Anterior cingulate cortex (tissue), 58 donors: Measurements from ENCODE around the gene STRAP.
"Not testable (repeated sequence)": the region's sequence is repeated elsewhere in the genome, so short reads cannot be mapped to it uniquely, and the experiment has no call there.

ENCODE experiments used
- DNase-seq, 58 donors: peaks; one replicate each; lab custom pipeline; 2025; lab: John Stamatoyannopoulos, UW

Gene STRAP

DNA sequence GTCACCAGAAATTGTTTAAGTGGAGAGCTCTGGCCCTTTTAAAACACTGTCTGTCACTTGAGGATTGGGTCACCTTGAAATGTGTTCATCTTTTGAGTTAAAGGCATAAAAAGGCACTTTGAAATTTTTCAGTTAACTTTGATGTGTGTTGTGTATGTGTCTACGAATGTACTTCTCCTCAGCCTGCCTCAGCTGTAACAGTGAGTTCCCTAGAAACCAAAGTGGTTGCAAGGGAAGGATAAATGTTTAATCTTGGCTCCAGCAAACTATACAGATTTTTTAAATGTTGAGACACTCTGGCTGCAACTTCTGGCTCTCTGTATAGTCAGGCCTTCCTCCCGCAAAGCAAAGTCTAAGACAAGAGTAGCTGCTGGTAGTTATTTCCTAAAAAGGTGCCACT, 37.2 kb downstream of the STRAP start:
- peak in 1 of 58 donors; percentile 35 for DNase-seq

DNA sequence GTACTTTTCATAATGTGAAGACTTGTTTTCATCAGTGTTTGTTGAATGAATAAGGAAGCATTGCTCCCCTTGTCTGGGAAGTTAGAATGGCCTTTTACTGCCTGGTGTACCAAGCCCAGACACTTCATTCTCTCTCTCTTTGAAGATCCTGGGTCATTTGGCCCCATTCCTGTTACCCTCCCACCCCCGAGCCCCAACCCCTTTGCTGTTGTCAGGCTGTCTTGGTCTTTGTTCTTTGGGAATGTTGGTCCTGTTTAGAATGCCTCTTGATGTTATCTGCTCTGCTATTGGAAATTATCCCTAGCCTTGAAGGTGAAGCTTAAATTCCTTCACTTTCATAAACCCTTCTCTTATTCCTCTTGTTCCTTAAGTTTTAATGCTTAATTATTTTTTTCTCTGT, 42.8 kb downstream of the STRAP start:
- DNase-seq, result no peak

DNA sequence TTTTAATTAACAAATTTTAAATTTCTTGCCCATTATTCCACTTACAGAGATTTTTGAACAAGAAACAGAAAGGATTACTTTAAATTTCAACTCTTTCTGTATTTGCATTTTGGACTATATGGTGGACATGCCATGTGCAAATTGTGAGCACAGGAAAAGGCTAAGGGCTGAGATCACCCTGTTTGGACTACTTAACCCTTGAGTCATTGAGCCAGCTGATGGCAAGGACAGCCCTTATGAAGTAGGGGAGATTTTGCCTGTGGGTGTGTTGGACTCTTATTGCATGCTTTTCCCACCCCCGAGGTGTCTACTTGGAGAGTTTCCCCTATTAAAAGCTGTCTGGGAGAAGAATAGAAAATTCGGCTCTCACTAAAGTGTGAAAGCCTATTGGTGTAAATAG, 46.2 kb downstream of the STRAP start:
- DNase-seq, result no peak

DNA sequence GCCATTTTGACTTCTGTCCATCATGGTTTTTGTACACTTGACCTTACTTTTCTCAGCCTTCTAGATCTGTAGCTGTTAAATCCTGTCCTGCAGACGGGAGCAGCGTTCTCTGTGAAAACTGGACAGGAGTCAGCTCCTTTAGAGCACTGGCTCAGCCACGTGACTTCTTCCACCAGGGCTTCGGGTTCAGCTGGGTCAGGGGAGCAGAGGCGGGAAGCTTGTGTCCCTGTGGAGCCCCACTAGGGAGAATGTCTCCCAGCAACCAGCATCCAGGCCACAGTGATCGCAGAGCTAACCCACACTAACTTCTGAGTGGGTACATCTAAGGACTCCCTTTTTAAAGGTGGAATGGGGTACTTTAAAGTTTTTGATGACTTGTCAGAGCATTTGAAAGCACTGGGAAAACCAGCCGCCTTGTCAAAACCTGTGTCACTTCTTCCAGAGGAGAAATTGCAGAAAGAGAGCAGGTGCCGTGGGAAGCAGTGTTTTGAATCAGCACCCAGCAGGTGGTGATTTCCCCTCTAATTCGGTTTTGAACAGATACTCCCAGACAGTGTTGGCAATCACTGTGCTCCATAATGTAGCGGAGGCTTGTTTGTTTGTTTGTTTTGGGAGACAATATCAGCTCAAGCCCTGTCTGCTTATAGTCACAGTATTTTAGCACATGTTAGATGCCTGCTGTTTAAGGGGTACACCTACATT, 46.8 kb downstream of the STRAP start:
- DNase-seq, result peak in 11 of 58 donors; percentile 2 to 41 (median 9)

DNA sequence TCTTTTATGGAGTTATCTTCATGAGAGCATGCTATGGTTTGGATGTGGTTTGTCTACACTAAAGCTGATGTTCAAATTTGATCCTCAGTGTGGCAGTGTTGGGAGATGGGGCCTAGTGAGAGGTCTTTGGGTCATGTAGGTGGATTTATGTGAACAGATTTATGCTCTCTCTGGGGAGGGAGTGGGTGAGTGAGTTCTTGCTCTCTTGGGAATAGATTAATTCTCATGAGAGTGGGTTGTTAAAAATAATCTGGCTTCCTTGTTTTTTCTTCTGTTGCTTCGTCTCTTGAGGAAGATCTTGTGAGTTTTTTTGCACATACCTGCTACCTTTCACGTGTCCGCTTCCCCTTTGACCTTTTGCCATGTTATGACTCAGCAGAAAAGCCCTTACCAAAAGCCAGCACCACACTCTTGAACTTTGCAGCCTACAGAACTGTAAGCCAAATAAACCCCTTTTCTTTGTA, 49.4 kb downstream of the STRAP start:
- DNase-seq, result no peak

DNA sequence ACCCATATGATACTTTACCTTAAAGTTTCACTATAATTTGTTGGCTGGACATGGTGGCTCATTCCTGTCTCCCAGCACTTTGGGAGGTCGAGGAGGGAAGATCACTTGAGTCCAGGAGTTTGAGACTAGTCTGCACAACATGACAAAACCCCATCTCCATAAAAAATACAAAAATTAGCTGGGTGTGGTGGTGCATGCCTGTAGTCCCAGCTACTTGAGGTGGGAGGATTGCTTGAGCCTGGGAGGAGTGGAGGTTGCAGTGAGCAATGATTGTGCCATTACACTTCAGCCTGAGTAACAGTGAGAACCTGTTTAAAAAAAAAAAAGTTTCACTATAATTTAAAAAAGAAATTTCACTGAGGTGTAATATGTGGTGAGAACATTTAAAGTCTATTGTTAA, 50.1 kb downstream of the STRAP start:
- no peak for DNase-seq

DNA sequence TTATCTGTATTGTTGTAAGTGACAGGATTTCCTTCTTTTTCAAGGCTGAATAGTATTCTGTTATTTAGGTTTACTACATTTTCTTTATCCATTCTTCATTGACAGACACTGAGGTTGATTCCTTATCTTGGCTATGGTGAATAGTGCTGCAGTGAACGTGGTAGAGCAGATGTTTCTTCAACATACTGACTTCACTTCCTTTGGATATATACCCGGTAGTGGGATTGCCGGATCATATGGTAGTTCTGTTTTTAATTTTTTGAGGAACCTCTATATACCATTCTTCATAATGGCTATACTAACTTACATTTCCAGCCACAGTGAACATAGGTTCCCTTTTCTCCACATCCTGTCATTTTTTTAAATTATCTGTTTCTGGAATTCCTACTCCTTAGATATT, 50.8 kb downstream of the STRAP start:
- DNase-seq, result no peak

DNA sequence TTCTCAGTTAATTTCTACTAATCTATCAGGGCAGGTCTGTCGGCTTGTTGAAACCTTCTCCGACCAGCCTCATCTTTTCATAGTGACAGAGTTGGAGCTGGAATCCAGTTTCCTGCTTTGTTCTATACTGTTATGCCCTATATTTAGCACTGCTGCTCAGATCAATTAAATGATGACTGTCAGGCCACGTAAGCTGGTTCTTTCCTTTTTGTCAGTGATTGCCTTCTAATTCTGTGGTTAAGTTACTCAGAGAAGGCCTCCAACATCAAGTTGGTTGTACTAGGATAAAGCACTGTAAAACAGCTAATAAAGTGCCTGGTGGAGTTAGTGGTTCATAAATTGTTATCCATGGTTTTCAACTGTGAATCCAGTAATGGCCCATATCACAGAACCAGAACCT, 51.6 kb downstream of the STRAP start:
- DNase-seq, result no peak

DNA sequence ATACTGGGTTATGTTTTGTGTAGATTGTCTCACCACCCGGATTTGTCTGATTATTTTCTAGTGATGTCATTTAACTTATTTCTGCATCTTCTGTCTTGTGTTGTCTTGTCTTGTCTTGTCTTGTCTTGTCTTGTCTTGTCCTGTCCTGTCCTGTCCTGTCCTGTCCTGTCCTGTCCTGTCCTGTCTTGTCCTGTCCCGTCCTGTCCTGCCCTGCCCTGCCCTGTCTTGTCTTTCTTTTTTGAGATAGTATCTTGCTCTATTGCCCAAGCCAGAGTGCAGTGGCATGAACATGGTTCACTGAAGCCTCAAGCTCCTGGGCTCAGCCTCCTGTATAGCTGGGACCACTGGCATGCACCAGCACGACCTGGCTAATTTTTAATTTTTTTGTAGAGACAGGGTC, 54.6 kb downstream of the STRAP start:
- no peak for DNase-seq

DNA sequence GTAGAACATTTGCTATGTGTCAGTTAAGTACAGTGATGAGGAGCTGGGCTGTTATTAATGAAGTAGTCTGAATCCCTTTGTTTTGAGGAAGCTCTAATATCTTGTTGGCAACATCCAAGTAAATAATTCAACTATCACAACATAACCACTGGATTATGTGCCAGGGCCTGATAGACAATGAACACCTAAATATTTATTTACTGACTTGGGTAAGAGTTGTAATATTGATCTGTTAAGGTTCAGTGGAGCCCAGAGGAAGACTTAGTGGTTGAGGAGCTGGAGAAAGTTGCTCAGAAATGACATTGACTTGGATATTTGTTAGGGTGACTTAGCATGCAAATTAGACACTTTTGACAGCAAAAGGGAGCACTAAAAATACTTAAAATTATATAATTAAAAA, 55.7 kb downstream of the STRAP start:
- no peak for DNase-seq

DNA sequence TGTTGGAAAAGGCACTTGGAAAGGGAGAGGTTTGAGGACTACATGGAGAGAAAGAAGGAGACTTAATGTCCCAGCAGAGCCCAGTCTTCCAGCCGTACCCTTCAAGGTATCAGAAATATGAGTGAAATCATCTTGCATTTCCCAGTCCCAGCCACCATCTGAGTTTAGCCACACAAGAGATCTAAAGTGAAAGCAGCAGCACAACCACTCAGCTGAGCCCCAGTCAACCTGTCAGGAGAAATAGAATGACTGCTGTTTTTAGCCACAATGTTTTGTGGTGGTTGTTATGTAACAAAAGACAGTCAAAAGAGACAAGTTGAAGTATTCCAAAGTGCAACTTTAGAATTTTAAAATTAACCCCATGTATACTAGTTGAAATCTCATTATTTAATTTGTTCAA, 56.9 kb downstream of the STRAP start:
- DNase-seq, result no peak

DNA sequence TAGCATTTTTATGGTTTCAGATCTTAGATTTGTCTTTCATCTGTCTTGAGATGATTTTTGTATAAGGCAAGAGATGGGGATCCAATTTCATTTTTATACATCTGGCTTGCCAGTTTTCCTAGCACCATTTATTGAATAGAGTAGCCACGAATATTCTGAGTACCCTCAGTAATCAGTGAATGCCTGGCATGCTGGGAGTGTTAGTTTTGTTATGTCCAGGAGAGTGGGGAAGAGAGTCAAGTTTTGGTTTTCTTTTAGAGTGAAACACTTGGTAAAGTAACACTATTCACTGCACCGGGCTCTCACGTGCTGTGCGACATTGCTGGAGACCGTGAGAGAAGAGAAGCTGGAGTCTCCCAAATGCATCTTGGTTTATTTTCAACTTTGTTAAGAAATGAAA, 60.3 kb downstream of the STRAP start:
- DNase-seq, result no peak

DNA sequence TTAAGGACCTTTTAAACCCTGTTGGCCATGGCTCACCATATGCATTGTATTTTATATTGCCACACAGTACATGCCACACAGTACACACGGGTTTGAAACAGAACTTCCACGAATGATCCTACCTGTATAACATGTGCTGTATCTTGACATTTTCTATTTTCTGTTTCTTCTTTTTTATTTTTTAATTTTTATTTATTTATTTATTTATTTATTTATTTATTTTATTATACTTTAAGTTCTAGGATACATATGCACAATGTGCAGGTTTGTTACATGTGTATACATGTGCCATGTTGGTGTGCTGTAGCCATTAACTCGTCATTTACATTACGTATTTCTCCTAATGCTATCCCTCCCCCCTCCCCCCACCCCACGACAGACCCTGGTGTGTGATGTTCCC, 61.3 kb downstream of the STRAP start:
- DNase-seq, result not testable (repeated sequence)

DNA sequence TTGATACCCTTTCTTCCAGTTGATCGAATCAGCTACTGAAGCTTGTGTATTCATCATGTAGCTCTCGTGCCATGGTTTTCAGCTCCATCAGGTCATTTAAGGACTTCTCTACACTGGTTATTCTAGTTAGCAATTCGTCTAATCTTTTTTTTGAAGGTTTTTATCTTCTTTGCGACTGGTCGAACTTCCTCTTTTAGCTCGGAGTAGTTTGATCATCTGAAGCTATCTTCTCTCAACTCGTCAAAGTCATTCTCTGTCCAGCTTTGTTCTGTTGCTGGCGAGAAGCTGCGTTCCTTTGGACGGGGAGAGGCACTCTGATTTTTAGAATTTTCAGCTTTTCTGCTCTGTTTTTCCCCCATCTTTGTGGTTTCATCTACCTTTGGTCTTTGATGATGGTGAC, 66.3 kb downstream of the STRAP start:
- DNase-seq, result not testable (repeated sequence)
